Prostate gland (tissue), 2 donors: ENCODE data around the gene KLHL33. TPM values are rescaled to one million over a fixed set of nuclear protein-coding genes. Genes with fewer than 3 reads are reported as not detected.
A peak's percentile ranks its signal among the peaks of the same experiment; 100 is the strongest.
"Not testable (repeated sequence)": the region's sequence is repeated elsewhere in the genome, so short reads cannot be mapped to it uniquely, and the experiment has no call there.

Experiments used
- DNase-seq: peaks from one replicate; pipeline ENCODE4 v3.0.0-alpha.2; 2019; ENCODE audit warnings: low spot score
- H3K27ac ChIP-seq, 2 donors: fragments of 200-600 bp; sonication (generic); 2 replicates each; pipeline ENCODE4 v1.5.1; 2017 to 2019
- H3K27me3 ChIP-seq: fragments of 200-600 bp; sonication (generic); replicated peaks from 2 replicates; pipeline ENCODE4 v1.5.1; 2019; ENCODE audit not compliant: insufficient read depth
- H3K36me3 ChIP-seq, 2 donors: fragments of 200-600 bp; sonication (generic); 1 replicate in 1 of 2; 2 replicates in 1 of 2; pipeline versions ENCODE4 v1.5.1 to v1.8.1; 2017 to 2019
- H3K4me1 ChIP-seq: fragments of 200-600 bp; sonication (generic); replicated peaks from 2 replicates; pipeline ENCODE4 v1.5.1; 2019
- H3K4me3 ChIP-seq, 2 donors: fragments of 200-600 bp; sonication (generic); 2 replicates each; pipeline ENCODE4 v1.5.1; 2017 to 2019
- H3K9me3 ChIP-seq: fragments of 200-600 bp; sonication (generic); 2 replicates; pipeline ENCODE4 v1.5.1; 2017
- POLR2A ChIP-seq: fragments of 450-650 bp; IDR thresholded peaks from one replicate; pipeline ENCODE4 v1.6.1; 2016; ENCODE audit warnings: antibody characterized with exemption, mild to moderate bottlenecking
- POLR2AphosphoS5 ChIP-seq: sonication (generic); formaldehyde crosslinking; IDR thresholded peaks from one replicate; pipeline ENCODE4 v1.6.1; 2017; ENCODE audit warnings: antibody characterized with exemption
- WGBS: methylation state at CpG from one replicate; pipeline ENCODE4 v1.1.5; 2018; 5-methylcytosine and 5-hydroxymethylcytosine counted together
- intact Hi-C: fragments of 100-400 bp; cut with DNase I; formaldehyde crosslinking; loops from one replicate; pipeline ENCODE4 v1.14.2; 2022
- total RNA-seq, 2 donors: library from RNA; depleted of rRNA; stranded (reverse); fragments of >200 nt; gene quantifications; one replicate each; pipeline ENCODE4 v1.1.0, GENCODE V29; 2016
- TF ChIP-seq, protein P1 (sequence below), 4 experiments: fragments of 200-600 bp in 2 of 4; fragments of 450-650 bp in 2 of 4; sonication (generic) in 2 of 4; IDR thresholded peaks; 1 replicate in 3 of 4; 2 replicates in 1 of 4; pipeline ENCODE4 v1.5.1; 2016 to 2019; ENCODE audit warnings: antibody characterized with exemption in 4 of 4, mild to moderate bottlenecking in 2 of 4, moderate library complexity in 2 of 4

The KLHL33 gene
- total RNA-seq, 2 donors from 2014 or later, result 0.77 to 1.7 TPM

DNA sequence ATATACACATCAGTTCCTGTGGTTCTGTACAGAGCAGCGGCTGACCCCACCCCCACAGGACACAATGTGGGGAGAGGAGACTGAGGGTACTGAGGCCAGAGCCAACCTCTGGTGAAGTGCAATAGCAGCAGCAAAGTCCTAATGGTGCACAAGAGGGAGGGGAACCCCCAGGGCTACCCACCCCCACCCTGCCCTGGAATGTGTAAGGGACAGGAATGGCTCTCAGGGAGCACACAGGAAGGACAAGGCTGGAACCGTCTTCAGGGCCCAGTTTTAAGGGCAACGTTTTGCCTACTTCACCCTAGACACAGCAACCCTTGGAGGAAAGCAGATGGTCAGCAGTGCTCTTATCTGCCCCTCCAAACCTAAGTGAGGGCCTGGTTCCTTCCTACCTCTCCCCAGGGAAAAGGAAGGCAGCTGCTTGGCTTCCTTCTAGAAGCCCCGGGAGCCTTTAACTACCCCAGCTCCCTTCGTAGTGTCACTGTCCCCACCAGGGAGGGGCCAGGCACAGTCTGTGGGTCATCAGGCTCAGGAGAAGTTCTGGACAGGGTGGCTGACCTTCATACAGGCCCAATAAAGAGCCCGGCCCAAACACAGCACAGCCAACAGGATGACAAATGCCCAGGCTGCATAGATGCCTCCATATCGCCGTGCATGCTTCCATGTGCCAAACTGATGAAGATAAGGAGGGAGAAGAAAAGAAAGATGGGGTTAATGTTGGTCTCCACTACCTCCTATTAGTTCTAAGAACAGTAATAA lies 22.2 kb upstream of the KLHL33 start:
- no peak for TF ChIP-seq POLR2A
- TF ChIP-seq, protein P1, sequence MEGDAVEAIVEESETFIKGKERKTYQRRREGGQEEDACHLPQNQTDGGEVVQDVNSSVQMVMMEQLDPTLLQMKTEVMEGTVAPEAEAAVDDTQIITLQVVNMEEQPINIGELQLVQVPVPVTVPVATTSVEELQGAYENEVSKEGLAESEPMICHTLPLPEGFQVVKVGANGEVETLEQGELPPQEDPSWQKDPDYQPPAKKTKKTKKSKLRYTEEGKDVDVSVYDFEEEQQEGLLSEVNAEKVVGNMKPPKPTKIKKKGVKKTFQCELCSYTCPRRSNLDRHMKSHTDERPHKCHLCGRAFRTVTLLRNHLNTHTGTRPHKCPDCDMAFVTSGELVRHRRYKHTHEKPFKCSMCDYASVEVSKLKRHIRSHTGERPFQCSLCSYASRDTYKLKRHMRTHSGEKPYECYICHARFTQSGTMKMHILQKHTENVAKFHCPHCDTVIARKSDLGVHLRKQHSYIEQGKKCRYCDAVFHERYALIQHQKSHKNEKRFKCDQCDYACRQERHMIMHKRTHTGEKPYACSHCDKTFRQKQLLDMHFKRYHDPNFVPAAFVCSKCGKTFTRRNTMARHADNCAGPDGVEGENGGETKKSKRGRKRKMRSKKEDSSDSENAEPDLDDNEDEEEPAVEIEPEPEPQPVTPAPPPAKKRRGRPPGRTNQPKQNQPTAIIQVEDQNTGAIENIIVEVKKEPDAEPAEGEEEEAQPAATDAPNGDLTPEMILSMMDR (IDR thresholded peaks at IDR 0.05), result no peak
- whole genome bisulfite sequencing, result 53% methylated on average over 8 of the region's 8 CpGs
- H3K27ac ChIP-seq, result no peak overlapping the region
- H3K27me3 ChIP-seq, result no peaks in the 10 kb centered on the region
- intact Hi-C loops, result no loop called here
- peaks cover 2% of the 10 kb centered on the region for H3K4me1 ChIP-seq
- no peak overlapping the region for H3K4me3 ChIP-seq
- peaks cover 0 to 15% of the 10 kb centered on the region in 2 donors for H3K36me3 ChIP-seq
- H3K9me3 ChIP-seq, result no peaks in the 10 kb centered on the region
- no peak for DNase-seq

DNA sequence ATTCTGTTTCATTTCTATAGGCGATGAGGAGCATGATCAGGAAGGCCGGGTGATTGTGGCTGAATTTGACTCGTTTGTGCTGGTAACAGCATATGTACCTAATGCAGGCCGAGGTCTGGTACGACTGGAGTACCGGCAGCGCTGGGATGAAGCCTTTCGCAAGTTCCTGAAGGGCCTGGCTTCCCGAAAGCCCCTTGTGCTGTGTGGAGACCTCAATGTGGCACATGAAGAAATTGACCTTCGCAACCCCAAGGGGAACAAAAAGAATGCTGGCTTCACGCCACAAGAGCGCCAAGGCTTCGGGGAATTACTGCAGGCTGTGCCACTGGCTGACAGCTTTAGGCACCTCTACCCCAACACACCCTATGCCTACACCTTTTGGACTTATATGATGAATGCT lies 21.0 kb upstream of the KLHL33 start:
- TF ChIP-seq POLR2AphosphoS5, result no peak
- TF ChIP-seq POLR2A, result no peak
- TF ChIP-seq, protein P1 (IDR thresholded peaks at IDR 0.05), result no peak
- no peak for DNase-seq
- H3K27ac ChIP-seq, result no peak overlapping the region
- H3K9me3 ChIP-seq, result no peaks in the 10 kb centered on the region
- no peak overlapping the region for H3K4me3 ChIP-seq
- intact Hi-C loops, result no loop called here
- WGBS, result 78% methylated on average over 13 of the region's 13 CpGs
- no peaks in the 10 kb centered on the region for H3K27me3 ChIP-seq
- H3K4me1 ChIP-seq, result peaks cover 2% of the 10 kb centered on the region
- H3K36me3 ChIP-seq, result peaks cover 0 to 16% of the 10 kb centered on the region in 2 donors

DNA sequence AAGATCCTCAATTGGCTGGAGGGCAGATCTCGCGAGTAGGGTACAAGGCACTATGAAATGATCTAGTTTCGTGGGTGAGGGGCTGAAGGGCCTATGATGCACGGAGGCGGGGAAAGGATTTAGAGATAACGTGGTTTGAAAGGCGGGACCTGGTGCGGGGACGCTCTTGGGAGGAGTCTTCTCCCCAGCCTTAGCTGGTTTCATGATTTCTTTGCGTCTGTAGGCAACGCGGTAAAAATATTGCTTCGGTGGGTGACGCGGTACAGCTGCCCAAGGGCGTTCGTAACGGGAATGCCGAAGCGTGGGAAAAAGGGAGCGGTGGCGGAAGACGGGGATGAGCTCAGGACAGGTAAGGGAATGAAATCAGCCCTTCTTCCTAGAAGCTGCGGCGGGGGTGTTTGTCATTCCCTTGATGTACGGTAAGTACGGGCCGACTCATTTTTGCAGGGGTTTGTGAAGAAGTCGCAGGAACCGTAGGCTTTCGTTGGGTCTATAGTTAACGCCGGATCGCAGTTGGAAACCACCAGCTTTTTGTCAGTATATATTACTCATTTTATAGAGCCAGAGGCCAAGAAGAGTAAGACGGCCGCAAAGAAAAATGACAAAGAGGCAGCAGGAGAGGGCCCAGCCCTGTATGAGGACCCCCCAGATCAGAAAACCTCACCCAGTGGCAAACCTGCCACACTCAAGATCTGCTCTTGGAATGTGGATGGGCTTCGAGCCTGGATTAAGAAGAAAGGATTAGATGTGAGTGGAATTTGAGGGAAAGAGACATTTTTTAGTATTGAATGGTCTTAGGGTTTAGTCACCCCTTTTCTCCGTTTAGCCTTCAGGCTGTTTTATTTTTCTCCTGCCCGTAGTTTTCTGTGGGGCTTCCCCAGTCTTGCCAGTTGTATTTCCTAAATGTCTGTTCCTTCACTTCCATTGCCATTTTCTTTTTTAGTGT lies 19.7 kb upstream of the KLHL33 start:
- under 1% methylated on average over 39 of the region's 39 CpGs for WGBS
- DNase-seq, result no peak
- no peaks in the 10 kb centered on the region for H3K27me3 ChIP-seq
- peak overlapping the region; percentile 72 to 85 for H3K4me3 ChIP-seq
- peaks cover 0 to 19% of the 10 kb centered on the region in 2 donors for H3K36me3 ChIP-seq
- TF ChIP-seq POLR2AphosphoS5 (no peak), POLR2A (no peak)
- TF ChIP-seq, protein P1 (IDR thresholded peaks at IDR 0.05), result no peak
- intact Hi-C loops, result loop anchor here (1.0 to 2.0 kb wide), 2 partner anchors 42 to 113 kb away; partner anchors contain the start of genes PARP2 and TEP1
- H3K4me1 ChIP-seq, result peaks cover 2% of the 10 kb centered on the region
- no peaks in the 10 kb centered on the region for H3K9me3 ChIP-seq
- peak overlapping the region; percentile 95 to 97 for H3K27ac ChIP-seq

DNA sequence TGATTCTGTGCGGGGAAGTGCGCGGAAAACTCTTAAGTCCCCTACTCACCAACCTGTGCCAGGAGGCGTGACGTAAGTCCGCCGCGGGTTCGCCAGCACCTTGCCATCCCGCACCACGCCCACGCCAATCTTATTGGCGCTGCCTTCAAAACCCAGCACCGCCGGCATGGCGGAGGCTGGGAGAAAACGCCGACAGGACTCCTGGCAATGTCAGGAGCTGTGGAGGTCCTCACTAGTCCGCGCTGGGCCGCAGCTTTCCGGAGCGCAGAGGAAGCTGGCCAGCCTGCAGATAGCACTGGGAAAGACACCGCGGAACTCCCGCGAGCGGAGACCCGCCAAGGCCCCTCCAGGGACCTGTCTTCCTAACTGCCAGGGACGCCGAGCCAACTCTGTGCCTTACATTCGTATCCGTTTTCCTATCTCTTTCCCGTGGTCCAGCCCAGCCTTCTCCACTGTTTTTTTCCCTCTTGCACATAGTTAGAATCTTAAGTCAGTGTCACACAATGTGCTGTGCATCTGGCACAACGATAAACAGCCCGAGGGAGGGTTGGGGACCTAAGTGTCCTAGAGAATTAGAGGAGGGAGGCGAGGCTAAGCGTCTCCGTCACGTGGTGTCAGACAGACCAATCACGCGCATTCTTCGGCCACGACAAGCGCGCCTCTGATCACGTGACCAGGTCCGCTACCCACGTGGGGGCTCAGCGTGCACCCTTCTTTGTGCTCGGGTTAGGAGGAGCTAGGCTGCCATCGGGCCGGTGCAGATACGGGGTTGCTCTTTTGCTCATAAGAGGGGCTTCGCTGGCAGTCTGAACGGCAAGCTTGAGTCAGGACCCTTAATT lies 18.8 kb upstream of the KLHL33 start, which contains the start of the genes APEX1 and OSGEP:
TSS of gene APEX1 (plus strand) at position 711 of the 839 bp plus-strand sequence. CDS start 420 bp downstream, outside the sequence.
TSS of gene OSGEP (minus strand) at position 297 of the 839 bp plus-strand sequence. CDS start at position 168, 129 bp downstream.
- Histone ChIP-seq H3K36me3 (peaks cover under 1 to 19% of the 10 kb centered on the region in 2 donors), H3K4me3 (peak within 1 kb of the TSS; percentile 72 to 85), H3K9me3 (no peaks in the 10 kb centered on the region), H3K27me3 (no peaks in the 10 kb centered on the region), H3K4me1 (no peaks in the 10 kb centered on the region), H3K27ac (peak within 1 kb of the TSS; percentile 95 to 97)
- WGBS, result under 1% methylated on average over 56 of the region's 56 CpGs
- peak; percentile 98 for TF ChIP-seq POLR2AphosphoS5
- TF ChIP-seq, protein P1 (IDR thresholded peaks at IDR 0.05), result peak in 2 of 4 experiments; percentile 15 to 25
- TF ChIP-seq POLR2A, result peak; percentile 65
- intact Hi-C loops, result loop anchor here (1.0 to 2.0 kb wide), 2 partner anchors 41 to 112 kb away; partner anchors contain the start of genes PARP2 and TEP1
- DNase-seq, result peak; percentile 99

DNA sequence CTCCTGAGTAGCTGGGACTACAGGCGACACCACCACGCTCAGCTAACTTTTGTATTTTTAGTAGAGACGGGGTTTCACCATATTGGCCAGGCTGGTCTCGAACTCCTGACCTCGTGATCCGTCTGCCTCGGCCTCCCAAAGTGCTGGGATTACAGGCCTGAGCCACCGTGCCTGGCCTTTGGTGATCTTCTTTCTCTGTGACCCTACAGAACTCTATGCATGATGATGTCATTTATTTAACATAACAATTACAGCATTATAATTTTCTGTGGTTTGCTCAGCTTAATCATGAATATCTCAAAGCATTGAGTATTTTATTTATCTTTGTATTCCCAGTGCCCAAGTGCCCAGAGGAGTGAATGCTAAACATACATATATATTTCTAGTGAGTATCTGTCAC lies 16.9 kb upstream of the KLHL33 start:
- intact Hi-C loops, H3K4me1 ChIP-seq, H3K27me3 ChIP-seq, H3K4me3 ChIP-seq, DNase-seq, H3K9me3 ChIP-seq, H3K27ac ChIP-seq: not testable (repeated sequence)
- H3K36me3 ChIP-seq, result peaks cover 14% of the 10 kb centered on the region in 2 donors
- 94% methylated on average over 8 of the region's 8 CpGs for WGBS
